GM23248 (cell line): Measurements from ENCODE around the gene YPEL1.

Experiments
- EZH2 ChIP-seq: fragments of 200-600 bp; sonication (generic); IDR thresholded peaks from 2 replicates; pipeline ENCODE4 v1.6.1; 2018; ENCODE audit warnings: antibody characterized with exemption, mild to moderate bottlenecking; ENCODE audit not compliant: insufficient read depth, poor library complexity, severe bottlenecking
- EZH2phosphoT487 ChIP-seq: fragments of 200-600 bp; sonication (generic); IDR thresholded peaks from 2 replicates; pipeline ENCODE4 v1.6.1; 2018; ENCODE audit warnings: antibody characterized with exemption, moderate library complexity, mild to moderate bottlenecking, low read depth; ENCODE audit not compliant: insufficient read depth

DNA sequence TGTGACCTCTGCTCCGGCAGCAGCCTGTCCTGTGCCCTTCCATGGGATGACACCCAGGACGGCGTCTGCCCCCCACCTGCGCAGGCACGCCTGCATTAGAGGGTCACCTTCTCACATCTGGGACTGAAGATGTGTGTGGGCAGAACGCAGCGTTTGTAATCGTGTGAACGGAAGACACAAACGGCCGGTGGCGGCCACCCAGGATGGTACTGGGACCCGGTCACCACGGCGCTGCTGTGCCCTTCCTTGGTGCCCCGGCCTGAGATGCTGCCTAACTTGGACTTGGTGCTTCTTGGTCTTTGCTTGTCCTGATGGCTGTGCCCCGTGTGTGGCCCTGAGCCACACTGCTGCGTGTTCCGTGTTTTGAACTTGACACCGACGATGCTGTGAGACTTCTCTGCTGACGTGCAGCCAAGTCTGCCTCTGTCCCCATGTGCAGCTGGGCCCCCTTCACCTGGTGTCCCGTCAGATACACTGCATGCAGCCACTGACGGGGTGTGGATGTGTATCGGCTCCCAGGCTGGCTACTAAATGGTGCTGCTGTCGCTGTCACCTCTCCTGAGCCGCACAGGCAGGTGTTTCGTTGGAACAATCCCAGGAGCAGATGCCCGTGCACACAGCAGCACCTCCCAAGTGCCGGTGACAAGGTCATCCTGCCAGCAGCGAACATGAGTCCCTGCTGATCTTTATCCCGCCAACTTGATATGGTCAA is 21.4 kb downstream of the YPEL1 start:
- TF ChIP-seq EZH2phosphoT487, result no peak
- TF ChIP-seq EZH2, result no peak
